HG03095 (cell line): ENCODE data around the gene SRC.

Experiments used
- ATAC-seq: cut with Tn5 transposase; IDR thresholded peaks from one replicate; pipeline ENCODE4 v1.9.1; 2021; ENCODE audit warnings: moderate library complexity; ENCODE audit not compliant: unreplicated experiment

The SRC gene

GRCh38 chr20:37422791-37423286 is 76.9 kb downstream of the SRC start:
- ATAC-seq: no peak

DNA sequence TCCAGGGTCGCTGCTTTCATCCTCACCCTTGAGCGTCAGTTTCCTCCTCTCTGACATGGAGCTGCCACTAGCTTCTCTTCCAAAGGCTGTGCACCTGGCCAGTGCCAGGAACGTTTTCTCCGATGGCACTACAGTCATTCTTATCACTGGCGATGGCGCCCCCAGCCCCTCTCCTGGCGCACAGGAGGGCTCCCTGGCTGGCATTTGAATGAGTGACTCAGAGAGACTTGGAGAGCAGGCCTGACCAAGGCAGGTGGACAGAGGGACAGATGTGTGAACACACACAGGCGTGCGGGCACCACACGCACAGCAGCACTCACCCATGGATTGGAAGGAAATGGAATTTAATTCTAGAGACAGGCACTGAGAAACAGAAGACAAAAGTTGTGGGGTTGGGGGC is 77.6 kb downstream of the SRC start:
- ATAC-seq: no peak

DNA sequence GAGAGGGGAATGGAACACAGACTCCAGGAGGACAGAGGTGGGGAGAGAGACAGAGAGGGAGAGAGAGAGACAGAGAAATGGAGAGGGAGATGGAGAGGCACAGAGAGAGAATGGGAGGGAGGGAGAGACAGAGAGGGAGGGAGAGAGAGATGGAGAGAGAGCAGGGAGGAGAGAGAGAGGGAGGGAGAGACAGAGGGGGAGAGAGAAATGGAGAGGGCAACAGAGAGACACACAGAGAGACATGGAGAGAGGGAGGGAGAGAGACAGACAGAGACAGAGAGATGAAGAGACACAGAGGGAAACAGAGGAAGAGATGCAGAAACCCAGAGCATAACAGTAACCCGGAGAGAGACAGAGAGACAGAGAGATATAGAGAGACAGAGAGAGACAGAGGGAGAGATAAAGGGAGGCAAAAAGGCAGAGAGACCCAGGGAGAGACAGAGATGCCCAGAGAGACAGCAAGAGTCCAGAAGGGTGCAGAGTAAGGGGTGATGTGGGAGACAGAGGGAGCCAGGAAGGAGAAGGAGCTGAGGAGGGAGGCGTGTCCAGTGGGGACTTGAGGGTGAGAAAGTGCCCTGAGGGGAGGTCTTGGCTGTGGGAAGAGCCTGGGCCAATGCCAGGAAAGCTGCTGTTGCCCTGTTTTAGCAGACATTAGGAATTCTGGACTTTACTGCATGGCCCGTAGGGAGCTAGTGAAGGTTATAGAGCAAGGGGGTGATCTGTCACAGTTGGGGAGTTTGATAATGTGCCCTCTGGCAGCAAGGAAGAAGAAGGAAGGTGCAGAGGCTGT is 78.3 kb downstream of the SRC start:
- ATAC-seq: no peak

DNA sequence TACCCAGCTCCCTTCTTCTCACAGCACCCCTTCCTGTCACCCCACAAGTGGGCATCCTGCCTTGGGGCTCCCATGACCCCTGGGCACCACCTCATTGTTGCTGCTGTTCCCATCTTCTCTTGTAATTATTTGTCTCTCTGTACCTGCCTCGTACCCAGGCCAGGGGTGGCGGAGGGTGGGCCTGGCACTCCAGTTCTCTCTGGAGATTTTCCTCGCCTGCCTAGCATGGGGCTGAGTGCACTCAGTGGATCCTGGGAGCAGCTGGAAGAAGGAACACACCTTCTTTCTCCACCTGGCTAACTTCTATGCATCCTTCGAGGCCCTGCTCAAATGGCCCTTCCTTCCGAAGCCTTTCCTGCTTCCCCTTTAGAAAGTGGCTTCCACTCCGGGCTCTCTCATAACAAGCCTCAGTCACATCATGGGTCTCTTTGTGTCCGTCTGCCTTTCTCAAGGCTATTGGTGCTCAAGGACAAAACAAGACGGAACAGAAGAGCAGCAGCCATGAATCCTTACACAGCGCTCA is 79.2 kb downstream of the SRC start:
- ATAC-seq: no peak

DNA sequence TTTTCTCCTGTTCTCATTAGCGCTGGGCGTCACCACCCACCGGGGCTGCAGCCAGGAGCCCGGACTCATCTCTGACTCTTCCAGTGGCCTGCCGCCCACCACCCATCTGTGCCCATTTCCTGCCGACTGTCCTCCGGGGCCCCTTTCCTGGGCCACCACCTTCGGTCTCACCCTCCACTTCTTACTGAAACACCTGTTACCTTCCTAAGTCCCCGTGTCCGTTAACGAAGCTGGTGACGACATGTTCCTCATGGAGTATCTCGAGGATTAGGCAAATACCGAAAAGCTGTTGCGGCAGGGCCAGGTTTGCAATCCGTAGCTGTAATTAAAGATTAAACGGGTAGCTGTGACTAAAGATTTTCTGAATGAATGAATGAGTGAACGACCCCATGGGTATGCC is 80.2 kb downstream of the SRC start:
- no peak for ATAC-seq

- ATAC-seq: no peak
Observed at GRCh38 chr20:37426978-37427377, 81.0 kb downstream of the SRC start.

DNA sequence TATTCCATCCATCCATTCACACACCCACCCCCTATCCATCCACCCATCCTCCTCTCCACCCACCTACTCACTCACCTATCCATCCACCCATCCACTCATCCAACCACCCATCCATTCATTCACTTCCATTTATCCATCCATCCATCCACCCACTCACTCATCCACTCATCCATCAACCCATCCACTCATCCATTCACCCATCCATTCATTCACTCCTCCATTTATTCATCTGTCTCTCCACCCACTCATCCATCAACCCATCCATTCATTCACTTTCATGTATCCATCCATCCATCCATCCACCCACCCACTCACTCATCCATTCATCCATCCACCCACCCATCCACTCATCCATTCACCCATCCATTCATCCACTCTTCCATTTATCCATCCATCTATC is 84.1 kb downstream of the SRC start:
- no peak for ATAC-seq

- ATAC-seq: no peak
Observed at GRCh38 chr20:37430778-37431460, 85.0 kb downstream of the SRC start.

DNA sequence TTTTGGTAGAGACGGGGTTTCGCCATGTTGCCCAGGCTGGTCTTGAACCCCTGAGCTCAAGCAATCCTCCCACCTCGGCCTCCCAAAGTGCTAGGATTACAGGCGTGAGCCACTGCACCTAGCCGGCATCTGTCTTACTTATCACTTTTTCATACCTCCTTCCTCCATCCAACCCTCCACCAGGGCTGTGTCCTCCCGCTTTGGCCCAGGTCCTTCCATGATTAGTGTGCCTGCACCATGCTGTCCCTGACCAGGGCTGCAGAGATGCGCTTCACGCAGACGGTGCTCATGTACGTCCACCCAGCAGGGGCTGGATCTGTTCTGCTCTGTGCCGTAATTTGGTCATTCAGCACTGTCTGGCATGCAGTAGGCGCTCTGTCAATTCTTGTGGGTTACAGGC is 85.8 kb downstream of the SRC start:
- ATAC-seq: no peak

- ATAC-seq: no peak
Observed at GRCh38 chr20:37432606-37433005, 86.7 kb downstream of the SRC start.

- ATAC-seq: no peak
Observed at GRCh38 chr20:37435607-37436006, 89.7 kb downstream of the SRC start.

DNA sequence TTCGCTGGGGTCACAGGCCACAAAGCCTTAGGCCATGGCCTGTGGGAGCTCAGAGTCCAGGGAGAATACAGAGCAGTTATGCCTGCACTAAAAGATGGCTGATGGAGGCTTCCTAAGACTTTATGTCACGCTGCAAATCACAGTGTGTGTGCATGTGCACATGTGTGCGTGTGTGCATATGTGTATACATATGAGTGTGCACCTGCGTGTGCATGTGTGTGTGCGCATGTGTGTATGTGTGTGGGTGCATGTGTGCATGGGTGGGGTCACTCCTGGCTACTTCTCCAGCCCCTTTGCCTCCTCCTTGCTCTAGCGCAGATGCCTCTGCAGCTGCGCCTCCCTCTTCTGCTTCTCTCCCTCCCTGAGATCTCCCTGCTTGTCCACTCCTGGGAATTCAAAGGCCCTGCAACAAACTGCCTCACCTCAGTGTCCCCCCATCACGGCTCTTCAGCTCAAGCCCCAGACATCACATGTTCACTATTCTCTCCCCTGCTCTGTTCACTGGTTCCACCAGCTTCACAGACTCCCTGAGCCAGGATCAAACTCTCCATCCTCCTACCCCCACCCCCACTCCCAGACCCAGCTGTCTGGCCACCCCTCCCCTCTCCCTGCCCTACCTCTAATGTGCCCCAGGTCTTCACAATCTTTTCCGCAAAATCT is 90.7 kb downstream of the SRC start:
- no peak for ATAC-seq

DNA sequence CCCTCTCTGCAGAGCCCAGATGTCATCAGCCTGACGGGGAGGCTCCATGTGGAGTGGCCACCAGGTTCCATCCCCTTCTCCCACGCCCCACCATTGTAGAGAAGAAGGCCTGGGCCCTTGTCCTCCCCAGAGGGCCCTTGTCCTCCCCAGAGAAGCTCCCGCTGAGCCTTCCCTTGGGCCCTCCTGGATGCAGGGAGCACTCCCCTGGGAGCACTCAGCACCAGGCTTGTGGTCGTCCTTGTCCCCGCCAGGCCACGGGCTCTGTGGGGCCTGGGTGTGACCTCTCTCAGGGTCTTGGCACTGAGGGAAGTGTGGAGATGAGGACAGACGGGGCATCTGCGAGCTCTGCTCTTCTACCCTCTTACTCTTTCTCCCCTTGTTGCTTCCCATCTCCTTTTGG is 91.7 kb downstream of the SRC start:
- no peak for ATAC-seq

- ATAC-seq: no peak
Observed at GRCh38 chr20:37438464-37439222, 92.7 kb downstream of the SRC start.

DNA sequence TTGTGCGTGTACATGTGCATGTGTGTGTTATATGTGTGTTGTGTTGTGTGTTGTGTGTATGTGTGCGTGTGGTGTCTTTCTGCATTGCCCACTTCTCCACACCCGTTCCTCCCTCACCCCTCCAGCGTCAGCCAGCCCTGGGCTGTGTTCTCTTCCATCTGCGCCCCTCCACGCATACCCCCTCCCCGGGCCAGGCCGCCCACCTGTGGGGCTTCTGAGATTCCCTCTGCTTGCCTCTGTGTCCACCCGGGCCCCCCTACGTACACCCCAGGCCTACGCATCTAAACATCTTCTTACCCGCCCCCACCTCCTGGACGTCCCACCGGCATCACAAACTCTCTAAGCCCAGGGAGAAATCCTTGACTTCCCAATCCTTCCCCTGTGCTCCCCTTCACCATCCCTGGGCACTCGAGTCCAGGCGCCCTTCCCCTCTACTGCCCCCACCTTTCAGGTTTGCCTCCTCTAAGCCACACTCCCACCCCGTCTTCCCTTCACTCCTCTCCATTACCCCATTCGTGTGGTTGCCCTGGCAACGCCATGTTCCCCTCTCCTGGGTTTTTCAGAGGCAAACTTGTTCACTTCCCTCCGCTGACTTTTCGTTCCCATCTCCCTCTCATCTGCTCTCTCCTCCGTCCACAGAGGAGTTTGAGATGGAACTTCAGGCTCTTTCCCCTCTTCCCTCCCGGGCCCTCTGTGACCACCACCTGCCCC is 93.4 kb downstream of the SRC start:
- no peak for ATAC-seq

DNA sequence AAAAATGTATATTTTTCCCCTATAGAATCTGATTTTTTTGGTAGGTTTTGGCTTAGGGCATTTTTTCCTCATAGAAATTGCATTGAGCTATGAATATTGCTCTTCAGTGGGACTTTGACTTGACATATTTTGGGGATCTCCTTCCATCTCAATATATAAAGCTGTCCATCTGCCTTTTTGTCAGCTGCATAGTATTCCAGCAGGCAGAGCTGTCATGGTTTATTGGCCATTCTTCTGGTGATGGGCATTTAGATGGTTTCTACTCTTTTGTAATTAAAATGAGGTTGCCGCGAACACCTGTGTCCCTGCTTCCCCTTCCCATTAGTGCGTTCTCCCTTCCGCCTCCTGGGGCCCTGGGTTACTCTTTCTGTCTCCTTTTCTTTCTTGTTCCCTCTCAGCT is 95.1 kb downstream of the SRC start:
- no peak for ATAC-seq

GRCh38 chr20:37442547-37442946 is 96.6 kb downstream of the SRC start:
- no peak for ATAC-seq

GRCh38 chr20:37442986-37443385 is 97.0 kb downstream of the SRC start:
- no peak for ATAC-seq

DNA sequence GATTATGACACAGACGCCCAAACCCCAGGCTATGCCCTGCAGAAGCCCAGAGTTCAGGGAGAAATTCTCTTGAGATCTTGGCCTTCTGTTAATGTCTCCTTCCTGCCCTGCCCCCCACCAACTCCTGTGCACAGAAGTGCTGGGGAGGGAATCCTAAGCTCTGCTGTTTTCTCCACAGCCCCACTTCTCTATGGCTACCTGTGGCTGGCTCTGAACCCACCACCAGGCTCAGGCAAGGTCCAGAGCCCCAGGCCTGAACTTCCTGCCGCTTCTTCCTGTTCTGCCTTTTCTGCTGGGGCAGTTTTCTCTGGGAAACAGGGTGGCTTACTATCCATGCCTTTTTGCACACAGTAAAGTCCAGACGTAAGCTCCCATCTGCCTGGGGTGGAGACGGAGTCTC is 97.7 kb downstream of the SRC start:
- no peak for ATAC-seq

DNA sequence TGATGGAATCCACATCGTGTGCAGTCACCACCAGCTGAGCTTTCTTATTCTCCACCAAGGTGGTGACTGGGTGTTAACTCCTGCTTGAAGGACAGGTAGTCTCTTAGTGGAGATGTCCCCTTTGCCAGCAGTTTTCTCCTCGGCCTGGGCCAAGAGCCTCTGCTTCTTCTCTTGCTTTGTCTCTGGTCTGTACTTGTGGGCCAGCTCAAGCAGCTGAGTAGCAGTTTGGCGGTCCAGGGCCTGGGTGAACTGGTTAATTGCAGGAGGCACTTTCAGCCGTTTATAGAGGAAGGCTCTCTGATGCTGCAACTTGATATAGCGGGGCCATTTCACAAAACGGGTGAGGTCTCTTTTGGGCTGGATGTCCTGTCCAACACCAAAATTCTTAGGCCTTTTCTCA is 99.1 kb downstream of the SRC start:
- no peak for ATAC-seq
